CD4-positive, alpha-beta T cell treated with Interleukin-1 beta for 1 hour (primary cell): ENCODE measurements around the gene AJM1.
A peak's percentile ranks its signal among the peaks of the same experiment; 100 is the strongest.

Source experiments
- DNase-seq, 2 donors: peaks; one replicate each; pipeline ENCODE4 v3.0.0-alpha.2; 2020 to 2022

Gene AJM1

GRCh38 chr9:136808075-136808805, 34.0 kb upstream of the AJM1 start:
- DNase-seq = peak; percentile 51 to 52

- no peak for DNase-seq
Measured at GRCh38 chr9:136808806-136809158, 33.5 kb upstream of the AJM1 start.

DNA sequence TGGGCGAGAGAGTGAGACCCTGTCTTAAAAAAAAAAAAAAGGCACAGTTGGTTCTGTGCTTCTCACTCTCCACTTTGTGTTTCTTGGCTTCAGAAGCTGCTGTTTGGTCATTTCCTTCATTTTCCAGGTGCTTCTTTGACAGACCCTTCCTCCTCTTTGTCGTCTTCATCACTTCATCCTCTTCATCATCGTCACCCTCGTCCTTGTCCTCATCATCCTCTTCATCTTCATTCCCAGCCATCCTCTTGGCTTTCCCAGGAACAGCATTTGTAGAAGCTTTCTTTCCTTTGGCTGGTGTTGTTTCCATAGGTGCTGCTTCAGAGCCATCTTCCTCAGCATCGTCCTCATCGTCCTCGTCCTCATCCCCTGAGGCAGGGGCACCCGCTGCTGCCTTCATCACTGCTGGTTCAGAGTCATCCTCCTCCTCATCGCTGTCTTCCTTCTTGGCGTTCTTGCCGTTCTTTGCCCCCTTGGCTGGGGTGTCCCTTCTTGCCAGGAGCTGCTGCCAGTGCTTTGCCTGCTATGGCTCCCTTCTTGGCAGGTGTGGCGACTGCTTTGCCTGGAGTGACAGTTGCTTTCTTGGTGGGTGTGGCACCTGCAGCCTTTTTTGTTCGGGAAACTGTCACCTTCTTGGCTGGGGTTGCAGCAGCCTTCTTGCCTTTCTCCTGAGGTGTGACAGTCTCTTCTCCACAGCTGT, 27.4 kb upstream of the AJM1 start:
- DNase-seq = no peak

GRCh38 chr9:136815422-136815782, 26.9 kb upstream of the AJM1 start:
- DNase-seq = no peak

DNA sequence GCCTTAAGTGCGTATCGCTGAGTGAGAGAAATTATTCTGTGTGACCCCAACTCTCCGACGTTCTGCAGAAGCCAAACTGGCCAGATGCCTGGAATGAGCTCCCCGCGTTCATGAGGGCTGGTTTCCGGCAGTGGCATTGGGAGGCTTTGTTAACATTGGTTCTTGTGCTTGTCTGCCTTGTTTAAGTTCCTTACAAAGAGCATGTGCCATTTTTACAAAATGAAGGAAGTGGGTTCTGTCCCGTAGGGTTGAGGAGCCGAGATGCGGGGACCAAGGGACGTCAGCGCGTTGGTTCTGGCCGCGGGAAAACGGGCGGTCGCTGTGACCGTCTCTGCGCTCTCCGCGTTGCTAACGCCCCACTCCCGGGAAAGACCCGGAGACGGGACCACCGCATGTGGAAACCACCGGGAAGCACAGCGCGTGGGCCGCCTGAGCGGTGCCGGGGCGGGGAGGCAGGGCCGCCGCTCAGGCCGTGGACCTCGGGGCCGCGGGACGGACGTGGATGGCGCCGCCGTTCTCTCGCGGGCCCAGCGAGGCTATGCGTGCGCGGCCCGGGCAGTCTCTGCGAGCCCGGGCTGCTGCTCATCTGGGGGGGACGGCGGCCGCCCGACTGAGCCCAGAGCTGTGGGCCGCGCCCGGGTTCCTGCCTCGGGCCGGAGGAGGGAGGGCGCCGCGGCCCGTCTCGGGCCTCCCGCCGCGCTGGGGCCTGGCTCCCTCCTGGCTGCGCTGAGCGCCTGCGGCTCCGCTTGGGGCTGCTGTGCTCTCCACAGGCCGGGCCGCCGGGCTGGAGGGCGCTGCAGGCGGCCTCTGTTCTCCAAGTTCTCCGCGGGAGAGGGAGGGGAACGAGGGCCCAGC, 21.1 kb upstream of the AJM1 start:
- no peak for DNase-seq

- DNase-seq = no peak
Measured at GRCh38 chr9:136821826-136822544, 20.3 kb upstream of the AJM1 start.

- no peak for DNase-seq
Measured at GRCh38 chr9:136823136-136824046, 18.9 kb upstream of the AJM1 start.

GRCh38 chr9:136824496-136825225, 17.6 kb upstream of the AJM1 start:
- no peak for DNase-seq

- no peak for DNase-seq
Measured at GRCh38 chr9:136825295-136826187, 16.7 kb upstream of the AJM1 start.

GRCh38 chr9:136826188-136826541, 16.1 kb upstream of the AJM1 start:
- no peak for DNase-seq

DNA sequence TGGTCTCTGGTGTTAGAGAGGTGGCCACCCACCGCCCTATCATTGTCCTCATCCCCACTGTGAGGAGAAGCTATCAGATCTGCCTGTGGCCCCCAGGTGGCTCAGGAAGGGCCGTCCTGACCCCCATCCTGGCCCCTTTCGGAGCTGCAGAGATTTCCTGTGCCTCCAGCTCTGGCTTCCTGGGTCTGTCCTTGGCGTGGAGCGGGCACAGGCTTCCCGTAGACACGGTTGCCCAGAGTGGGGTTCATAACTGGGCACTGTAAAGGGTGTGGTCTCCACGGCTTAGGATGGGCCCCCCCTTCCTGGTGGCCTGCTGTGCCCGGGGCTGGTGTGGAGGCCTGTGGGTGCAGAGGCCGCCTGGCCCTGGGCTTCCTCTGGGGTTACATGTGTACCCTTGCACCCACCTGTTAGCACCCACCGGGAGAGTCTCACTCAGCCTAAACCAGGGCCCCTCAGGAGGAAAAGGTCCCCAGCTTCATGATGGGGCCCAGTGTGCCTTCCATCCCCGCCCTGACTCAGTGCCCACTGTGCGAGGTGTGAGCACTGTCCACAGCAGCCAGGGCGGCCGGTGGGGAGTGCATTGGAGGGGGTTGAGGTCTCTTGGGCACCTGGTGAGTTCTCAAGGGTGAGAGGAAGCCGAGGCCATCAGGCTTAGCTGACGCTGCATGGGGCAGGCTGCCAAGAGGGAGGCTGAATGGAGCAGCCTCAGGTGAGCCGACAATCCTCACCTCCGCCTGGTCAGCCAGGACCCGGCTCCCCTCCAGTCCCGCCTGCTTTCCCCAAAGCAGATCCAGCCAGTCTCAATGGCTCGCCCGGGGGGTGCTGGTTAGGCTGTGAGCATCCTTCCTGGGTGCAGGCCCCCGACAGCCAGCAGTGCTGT, 15.3 kb upstream of the AJM1 start:
- no peak for DNase-seq

- no peak for DNase-seq
Measured at GRCh38 chr9:136827794-136828473, 14.3 kb upstream of the AJM1 start.

DNA sequence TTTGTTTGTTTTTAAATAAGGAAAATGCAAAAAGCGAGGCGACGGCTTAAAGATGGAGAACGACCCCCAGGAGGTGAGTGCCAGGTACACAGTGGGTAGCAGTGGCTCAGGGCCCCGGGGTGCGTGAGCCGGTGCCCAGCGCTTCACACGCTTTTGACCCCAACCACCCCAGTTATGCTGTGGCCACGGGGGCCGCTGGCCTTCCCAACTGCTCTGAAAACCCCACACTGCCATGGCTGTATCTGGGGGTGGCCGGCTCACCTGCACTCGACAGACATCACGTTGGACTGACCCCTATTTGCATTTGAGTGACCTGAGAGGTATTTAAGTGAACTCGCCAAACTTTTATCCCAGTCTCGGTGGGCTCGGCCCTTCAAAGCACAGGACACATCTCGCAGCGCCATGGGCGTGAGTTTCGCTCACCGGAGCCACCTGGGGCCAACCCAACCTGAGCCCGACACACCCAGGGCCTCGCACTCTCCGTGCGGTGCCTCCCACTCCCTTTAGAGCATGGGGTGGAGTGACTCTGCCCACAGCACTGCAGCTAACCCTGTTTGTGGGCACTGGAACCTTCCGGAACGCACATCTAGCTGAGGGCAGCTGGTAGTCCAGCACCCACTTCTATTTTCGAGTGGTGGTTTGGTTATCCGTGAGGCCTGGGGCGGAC, 13.7 kb upstream of the AJM1 start:
- DNase-seq = no peak

DNA sequence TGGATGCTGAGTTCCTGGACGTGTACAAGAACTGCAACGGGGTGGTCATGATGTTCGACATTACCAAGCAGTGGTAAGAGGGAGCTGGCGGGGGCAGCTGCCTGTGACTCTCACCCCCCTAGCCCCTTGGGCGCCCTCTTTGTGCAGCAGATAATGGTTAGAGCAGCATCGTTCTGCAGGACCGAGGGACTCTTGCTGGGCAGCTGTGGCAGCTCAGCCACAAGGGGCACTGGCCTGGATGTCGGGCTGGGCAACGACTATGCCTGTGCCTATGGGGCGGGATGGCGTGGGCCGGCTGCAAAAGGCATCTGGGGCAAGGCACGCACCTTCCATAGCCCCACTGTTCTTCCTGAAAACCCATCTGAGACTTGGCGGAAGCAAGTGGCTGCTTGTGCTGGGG, 12.9 kb upstream of the AJM1 start:
- DNase-seq = no peak

DNA sequence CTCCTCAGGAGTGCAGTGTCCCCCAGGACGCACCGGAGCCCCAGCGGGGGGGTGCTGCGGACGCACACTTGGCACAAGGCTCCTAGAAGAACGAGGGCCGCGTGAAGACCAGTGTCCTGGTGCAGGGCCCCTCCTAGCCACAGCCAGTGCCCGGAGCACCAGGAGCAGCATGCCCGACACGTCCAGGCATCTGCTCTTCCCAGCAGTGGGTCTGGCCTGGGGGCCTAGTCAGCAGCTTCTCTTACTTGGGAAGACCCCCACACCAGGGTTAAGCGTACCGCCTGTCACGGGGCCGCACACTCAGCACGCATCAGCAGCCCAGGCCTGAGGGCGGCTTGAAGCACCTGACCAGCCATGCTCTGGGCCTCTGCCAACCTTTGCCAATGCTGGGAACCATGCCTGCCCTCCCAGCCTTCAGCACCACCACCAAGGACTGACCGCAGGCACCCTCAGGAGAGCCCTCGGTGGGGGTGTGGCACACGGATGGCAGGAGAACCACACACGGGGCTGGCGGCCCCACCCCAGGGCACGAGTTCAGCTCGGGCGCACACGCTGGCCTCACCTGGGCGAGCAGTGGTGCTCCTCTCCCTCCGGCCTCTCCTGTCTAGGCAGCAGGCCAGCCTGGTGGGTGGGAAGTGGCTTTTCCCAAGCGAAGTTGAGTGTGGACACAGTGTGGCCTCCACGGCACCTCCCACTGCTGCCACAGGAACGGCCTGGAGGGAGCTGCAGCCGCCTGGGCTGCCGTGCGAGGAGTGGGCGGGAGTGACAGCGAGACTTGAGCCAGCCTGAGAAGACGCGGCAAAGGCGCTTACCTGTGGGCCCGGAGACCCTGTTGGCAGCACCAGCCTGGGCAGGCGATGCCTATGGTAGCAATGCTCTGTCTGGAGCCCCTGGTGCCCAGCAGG, 12.0 kb upstream of the AJM1 start:
- no peak for DNase-seq

DNA sequence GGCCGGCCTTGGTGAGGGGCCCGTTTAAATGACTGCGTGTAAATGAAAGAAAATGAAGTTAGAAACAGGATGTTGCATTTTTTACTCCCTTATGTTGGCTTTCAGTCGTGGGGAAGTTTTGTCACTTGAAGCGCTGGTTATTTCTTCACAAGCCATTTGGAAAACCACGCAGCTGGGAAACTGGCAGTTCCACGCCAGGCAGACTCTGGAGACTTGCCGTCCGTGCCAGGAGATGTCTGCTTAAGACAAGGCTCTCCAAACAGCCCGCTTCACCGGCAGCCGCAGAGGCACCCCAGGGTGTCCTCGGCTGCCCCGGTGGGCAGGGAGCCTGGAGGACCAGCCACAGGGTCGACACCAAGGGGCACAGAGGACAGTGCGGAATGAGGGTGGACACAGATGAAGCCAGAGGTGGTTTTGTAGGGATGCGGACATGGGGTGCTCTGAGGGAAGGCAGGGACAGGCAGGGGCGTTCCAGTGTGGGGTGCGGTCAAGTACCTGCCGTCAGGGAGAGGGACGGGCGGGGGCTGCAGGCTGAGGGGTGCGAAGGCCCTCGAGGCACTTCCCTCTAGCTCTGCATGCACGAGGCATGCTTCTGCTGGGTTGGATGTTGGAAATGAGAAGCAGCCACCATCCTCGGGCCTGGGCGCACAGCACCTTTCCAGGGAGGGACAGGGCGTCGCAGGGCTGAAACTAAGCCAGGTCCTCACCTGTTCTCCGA, 11.1 kb upstream of the AJM1 start:
- no peak for DNase-seq
